ENCODE data around the gene AIRE.

Gene AIRE

GRCh38 chr21:44325386-44326271 is 40.0 kb downstream of the AIRE start:
- DNase-seq: no peak

DNA sequence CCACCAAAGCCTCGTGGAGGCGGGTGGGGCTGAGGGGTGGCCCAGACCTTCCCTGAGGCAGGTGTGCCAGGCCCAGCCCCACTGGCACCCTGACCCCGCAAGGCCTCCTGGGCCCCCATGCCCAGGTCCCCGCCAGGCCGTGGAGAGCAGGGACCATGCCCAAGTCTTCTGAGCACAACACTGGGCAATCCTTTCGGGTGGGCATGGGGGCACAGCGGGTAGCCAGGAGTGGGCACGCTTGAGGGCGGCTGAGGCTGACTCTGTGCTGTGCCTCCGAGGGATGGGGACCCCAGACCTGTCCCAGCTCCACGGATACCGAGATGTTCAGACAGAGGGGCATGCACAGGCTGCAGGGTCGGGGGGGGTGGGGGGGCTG is 40.6 kb downstream of the AIRE start:
- no peak for DNase-seq

DNA sequence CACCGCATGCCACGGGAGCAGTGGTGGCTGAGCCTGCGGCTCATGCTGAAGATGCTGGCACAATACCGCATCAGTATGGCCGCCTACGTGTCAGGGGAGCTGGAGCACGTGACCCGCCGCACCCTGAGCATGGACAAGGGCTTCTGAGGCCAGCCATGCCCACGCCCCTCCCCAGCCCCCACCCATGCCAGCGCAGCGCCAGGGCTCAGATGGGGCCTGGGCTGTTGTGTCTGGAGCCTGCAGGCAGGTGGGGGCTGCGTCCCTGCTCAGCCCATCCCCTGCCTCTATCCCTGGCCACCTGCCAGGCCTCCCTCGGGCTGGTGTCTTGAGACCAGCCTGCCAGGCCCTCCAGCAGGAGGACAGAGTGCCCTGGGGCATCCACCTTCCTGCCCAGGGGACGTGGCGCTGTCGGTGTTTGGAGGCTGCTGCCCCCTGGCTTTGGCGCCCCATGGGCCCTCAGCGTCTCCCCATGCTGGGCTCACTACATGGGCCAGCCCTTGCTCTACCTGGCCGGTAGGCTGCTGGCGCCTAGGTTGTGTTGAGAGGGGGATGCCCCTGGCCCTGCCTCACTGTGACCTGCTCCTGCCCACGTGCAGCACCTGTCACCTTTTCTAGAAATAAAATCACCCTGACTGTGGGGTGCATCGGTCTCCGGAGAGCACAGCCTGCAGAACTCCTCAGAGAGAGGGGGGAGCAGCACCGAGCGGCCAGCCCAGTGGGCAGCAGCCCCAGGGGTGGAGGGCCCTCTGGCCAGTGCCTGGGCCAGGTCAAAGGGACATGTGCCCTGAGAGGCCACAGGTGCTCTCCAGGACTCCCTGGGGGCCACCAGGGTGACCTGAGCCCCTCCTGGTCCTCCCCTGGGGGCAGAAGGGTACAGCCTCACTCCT is 41.3 kb downstream of the AIRE start:
- no peak for DNase-seq

DNA sequence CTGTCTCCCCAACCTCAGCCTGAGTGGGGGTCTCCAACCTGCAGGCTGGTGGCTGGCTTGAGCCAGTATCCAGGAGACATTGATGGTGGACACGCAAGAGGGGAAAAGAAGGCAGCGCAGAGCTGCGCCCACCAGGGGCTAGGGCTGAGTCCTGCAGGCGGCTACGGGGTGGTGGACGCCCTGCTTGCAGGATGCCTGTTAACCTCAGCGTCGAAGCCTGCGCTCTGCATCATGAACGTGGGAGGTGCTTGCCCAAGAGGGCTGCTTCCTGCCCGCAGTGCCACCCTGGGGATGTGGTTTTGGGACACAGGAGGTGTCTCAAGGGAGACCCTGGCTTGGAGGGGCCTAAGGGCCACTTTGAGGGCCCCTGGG is 41.9 kb downstream of the AIRE start:
- no peak for DNase-seq

- no peak for DNase-seq
Observed at GRCh38 chr21:44328242-44328895, 42.7 kb downstream of the AIRE start.

DNA sequence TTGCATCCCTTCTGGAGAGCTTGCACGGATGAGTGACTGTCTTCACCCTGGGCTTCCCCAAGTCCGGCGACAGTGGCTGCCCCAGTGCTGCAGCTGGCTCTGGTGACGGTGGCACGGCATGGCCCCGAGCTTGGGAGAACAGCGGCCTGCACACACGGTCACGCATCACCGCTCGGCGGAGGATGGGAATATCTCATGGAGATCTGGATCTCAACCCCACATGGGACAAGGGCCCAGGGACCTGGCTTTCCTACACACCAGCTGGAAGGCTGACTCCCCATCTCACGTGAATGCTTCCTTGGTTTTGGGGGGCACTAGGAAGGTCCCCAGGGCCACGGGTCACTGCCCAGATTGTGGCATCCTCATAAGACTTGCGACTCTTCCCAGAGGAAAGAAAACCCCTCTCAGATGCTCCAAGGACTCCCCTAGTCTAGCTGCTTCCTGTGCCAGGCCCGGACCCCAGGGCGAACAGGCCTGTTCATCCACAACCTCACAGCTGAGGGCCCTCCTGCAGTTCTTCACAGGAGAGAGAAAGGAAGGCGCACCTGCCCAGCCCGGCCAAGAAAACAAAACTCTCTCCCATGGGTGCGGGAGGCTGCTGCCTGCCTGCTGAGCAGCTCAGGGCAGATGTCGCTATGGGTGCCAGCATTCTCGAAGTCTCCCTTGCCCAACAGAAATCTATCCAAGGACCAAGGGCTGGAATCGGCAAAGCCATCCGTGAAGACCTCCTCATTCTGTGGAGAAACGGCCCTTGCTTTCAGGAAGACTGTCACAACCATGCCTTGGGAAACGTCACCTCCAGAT is 43.6 kb downstream of the AIRE start:
- DNase-seq: no peak

- DNase-seq: peak; percentile 48
Observed at GRCh38 chr21:44329971-44330681, 44.5 kb downstream of the AIRE start.

DNA sequence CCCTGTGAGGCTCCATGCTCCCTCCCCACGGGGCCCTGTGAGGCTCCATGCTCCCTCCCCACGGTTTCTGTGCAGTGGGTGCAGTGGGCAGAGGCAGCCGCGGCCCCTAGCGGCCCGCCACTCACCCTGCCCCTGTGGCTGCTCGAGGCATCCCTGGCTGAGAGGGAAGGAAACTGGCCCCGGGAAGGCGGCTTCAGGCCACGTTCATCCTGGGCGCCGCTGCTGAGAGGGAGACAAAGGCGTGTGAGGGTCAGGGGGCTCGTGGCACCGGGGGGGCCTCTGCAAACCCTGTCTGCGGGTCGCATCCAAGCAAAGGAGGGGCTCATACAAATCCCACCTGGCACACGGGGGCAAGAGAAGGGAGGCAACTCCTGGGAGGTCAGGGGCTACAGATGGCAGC is 45.0 kb downstream of the AIRE start:
- DNase-seq: no peak

- no peak for DNase-seq
Observed at GRCh38 chr21:44331209-44331608, 45.5 kb downstream of the AIRE start.

DNA sequence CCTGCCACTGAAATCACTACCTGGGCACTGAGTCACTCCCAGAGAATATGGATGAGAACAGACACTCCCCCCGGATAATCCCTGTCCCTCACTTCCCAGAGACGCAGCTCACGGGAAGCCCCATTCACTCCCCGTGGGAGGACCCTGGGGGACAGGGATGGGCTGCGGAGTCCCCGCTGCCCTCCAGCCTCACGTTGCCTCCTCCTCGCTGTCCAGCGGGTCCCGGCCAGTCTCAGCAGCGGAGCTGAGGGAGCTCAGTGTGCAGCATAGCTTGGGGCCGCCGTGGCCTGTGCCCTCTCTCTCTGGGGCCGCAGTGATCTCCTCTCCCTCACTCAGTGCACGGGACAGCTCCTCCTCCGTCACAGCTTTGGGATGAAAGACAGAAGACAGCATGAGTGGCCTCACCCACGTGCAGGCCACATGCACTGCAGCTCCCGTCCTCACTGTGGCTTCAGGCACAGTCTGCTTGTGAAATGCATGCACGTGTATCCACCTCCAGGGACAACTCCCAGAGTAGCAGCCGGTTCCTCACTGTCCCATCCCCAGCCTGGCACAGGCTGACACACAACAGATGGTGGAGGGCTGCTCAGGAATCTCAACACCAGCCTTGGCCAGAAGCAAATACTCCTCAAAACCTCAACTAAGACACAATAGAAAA is 46.1 kb downstream of the AIRE start:
- DNase-seq: no peak

GRCh38 chr21:44332383-44332782 is 46.7 kb downstream of the AIRE start:
- no peak for DNase-seq

GRCh38 chr21:44332965-44333364 is 47.3 kb downstream of the AIRE start:
- no peak for DNase-seq

DNA sequence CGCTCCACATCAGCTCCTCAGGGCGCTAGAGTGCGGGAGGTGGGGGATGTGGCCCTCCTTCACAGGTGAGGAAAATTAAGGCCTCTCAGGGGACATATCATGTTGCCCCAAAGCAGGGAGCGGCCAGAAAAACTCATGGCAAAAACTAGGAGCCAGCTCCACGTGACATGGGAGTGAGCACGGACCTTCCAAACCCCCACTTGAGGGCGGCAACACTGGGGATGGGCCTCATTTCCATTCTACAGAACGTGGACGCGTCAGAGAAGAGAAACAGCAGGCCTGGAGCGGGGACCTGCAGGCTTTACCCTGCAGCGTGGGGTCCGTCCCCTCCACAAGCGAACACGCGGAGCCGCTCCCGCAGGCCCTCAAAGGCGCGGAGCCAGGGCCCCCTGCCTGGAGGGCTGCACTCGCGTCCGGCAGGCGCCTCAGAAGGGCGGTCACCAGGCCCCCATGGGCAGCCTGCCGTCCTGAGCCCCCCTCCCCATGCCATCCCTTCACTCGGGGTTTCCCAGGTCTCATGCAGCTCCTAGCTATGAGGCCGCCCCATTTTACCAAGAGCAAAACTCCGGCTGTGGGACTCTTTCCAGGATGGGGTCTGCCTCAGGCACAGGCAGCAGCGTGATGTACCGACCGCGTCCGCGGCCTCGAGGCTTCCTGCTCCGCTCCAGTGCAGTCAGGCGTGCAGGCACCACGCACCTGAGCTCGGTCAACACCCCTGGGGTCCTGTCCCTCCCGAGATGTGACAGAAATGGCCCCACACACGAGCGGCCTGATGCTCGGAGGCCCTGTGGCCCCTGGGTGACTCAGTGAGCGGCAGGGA is 48.0 kb downstream of the AIRE start:
- DNase-seq: no peak

DNA sequence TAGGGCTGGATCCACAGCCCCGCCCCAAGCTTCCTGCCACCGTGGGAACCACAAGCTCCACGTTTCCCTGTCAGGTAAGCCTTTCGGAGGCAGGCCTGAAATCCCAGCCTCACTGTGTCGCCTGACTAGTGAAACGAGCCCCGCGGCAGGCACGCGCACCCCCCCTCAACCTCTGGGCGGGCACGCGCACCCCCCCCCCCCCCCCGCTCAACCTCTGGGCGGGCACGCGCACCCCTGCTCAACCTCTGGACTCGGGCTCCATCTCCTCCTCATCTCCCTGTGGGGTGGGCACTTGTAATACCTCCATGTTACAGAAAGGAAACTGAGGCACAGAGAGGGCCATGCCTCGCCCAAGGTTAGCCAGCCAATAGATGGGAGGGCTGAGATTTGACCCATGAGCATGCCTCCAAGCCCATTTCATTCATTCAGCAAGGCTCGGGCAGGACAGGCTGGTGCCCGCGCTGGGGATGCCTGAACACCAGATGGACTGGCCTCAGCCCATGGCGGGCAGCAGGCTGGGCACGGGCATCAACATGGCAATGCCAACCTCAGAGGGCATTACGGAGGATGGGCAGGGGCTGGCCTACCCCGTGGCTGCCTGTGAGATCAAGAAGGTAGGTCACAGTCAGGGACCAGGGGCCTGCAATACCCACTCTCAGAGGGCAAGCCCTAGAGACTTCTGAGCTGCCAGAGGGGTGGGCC is 48.8 kb downstream of the AIRE start:
- DNase-seq: no peak

- DNase-seq: no peak
Observed at GRCh38 chr21:44335266-44336059, 49.8 kb downstream of the AIRE start.

DNA sequence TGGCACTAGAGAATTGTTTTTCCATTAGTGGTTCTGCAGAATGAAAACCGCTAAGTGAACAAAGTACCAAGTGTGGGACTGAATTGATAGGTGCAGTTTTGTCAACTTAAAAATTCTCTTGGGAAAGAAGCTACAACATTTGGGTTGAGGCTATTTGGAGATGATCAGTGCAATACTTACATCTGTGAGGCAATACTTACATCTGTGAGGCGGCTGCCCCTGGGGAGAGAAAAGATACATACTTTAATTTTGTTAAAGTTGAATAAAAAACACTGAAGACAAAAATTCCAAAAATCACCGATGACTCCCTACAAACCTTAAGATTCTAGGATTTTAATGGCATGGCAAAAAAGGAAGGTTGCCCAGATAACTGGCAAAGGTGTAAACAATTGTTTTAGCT is 51.8 kb downstream of the AIRE start:
- DNase-seq: no peak

GRCh38 chr21:44337941-44338895 is 52.5 kb downstream of the AIRE start:
- peak; percentile 77 for DNase-seq
